Measurements from ENCODE around the gene CALD1.

DNA sequence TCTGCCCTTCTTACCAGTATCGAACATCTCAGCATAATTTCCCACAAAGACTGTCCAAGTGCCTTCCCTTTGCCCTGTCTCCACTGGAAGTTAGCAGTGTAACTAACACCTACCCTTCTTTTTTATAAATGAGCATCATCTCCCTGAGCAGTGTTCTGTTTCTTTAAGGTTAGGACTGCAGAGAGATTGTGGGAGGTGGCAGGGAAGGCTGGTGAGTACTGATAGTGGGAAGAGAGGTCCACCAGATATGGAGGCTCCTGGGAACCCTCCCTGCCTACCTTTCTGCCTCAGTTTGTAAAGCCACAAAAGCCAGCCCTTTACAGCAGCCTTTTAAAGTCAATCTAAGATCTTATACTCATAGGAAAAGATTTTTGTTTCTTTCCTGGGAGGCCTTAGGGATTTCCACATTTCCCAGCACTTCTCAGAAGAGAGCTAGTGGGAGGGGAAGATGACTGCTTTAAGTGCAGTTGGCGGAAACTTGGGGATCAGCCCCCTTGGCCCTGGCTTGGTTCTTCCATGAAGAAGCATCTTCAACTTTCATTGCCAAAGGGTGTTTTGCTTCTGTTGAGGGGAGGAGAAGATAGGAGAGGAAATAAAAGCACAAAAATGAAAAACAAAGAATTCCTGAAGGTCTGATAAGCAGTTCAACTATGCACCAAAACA is 36.6 kb upstream of the CALD1 start:
- TF ChIP-seq, protein P1, sequence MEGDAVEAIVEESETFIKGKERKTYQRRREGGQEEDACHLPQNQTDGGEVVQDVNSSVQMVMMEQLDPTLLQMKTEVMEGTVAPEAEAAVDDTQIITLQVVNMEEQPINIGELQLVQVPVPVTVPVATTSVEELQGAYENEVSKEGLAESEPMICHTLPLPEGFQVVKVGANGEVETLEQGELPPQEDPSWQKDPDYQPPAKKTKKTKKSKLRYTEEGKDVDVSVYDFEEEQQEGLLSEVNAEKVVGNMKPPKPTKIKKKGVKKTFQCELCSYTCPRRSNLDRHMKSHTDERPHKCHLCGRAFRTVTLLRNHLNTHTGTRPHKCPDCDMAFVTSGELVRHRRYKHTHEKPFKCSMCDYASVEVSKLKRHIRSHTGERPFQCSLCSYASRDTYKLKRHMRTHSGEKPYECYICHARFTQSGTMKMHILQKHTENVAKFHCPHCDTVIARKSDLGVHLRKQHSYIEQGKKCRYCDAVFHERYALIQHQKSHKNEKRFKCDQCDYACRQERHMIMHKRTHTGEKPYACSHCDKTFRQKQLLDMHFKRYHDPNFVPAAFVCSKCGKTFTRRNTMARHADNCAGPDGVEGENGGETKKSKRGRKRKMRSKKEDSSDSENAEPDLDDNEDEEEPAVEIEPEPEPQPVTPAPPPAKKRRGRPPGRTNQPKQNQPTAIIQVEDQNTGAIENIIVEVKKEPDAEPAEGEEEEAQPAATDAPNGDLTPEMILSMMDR (IDR thresholded peaks at IDR 0.05), result no peak
- TF ChIP-seq POLR2AphosphoS5 (IDR thresholded peaks at IDR 0.05), result no peak
- no peak for TF ChIP-seq POLR2A (IDR thresholded peaks at IDR 0.05)

Measured in prostate gland (tissue), 2 donors.